H1 (cell line): ENCODE measurements around the gene SLC13A4. TPM values are rescaled to one million over a fixed set of nuclear protein-coding genes. Genes with fewer than 3 reads are reported as not detected.

ENCODE experiments used
- CTCF ChIA-PET: fragments of 300-600 bp; sonication (Branson Sonifier 250); formaldehyde crosslinking; loops from one replicate; lab custom pipeline; 2021; ENCODE audit not compliant: partially characterized antibody; lab: Charles Lee
- POLR2A ChIA-PET: fragments of 300-600 bp; sonication (Branson Sonifier 250); formaldehyde crosslinking; loops from one replicate; lab custom pipeline; 2021; ENCODE audit warnings: inconsistent platforms; ENCODE audit not compliant: partially characterized antibody; lab: Charles Lee
- DNase-seq, 2 experiments: peaks; one replicate each; pipeline versions ENCODE4 v3.0.0 to v3.0.0-alpha.2; 2010 to 2022; ENCODE audit warnings: low spot score in 2 of 2, low read depth in 1 of 2, mixed read lengths in 1 of 2
- FAIRE-seq: peaks from 2 replicates; lab custom pipeline; 2011; peaks lifted over from hg19 to GRCh38; lab: Jason Lieb, UNC
- H2AFZ ChIP-seq: 2 replicates; pipeline ENCODE4 v1.8.1; 2012; ENCODE audit warnings: low read length, inconsistent platforms
- H2AK5ac ChIP-seq: 2 replicates; pipeline ENCODE4 v1.6.1; 2013; ENCODE audit warnings: low read depth, low read length
- H2BK120ac ChIP-seq: replicated peaks from 2 replicates; pipeline ENCODE3; 2013; ENCODE audit warnings: low read depth, low read length, inconsistent platforms
- H2BK12ac ChIP-seq: 2 replicates; pipeline ENCODE4 v1.6.1; 2013; ENCODE audit warnings: low read depth, low read length
- H2BK15ac ChIP-seq: 2 replicates; pipeline ENCODE4 v1.6.1; 2013; ENCODE audit warnings: low read length
- H2BK20ac ChIP-seq: 2 replicates; pipeline ENCODE4 v1.6.1; 2013; ENCODE audit warnings: low read length
- H2BK5ac ChIP-seq: 2 replicates; pipeline ENCODE4 v1.6.1; 2013; ENCODE audit warnings: low read depth, low read length
- H3K14ac ChIP-seq: 2 replicates; pipeline ENCODE4 v1.6.1; 2013; ENCODE audit warnings: inconsistent platforms; ENCODE audit not compliant: insufficient read length
- H3K18ac ChIP-seq: 2 replicates; pipeline ENCODE4 v1.6.1; 2013; ENCODE audit warnings: low read length; ENCODE audit errors: extremely low read depth
- H3K23ac ChIP-seq: 2 replicates; pipeline ENCODE4 v1.6.1; 2013; ENCODE audit warnings: inconsistent platforms; ENCODE audit not compliant: insufficient read length
- H3K23me2 ChIP-seq: 2 replicates; pipeline ENCODE4 v1.6.1; 2013; ENCODE audit warnings: low read depth, low read length
- H3K27ac ChIP-seq: 2 replicates; pipeline ENCODE4 v1.6.1; 2011; ENCODE audit warnings: low read depth, low read length, inconsistent platforms
- H3K27me3 ChIP-seq, 4 experiments: replicated peaks in 1 of 4; 1 replicate in 1 of 4; 2 replicates in 3 of 4; pipeline versions ENCODE4 v1.6.1 to v1.8.1; 2011 to 2013; ENCODE audit warnings: low read length in 3 of 4, mild to moderate bottlenecking in 3 of 4, inconsistent platforms in 2 of 4, mixed read lengths in 2 of 4, moderate library complexity in 1 of 4; ENCODE audit not compliant: control insufficient read depth in 3 of 4, insufficient read depth in 3 of 4; ENCODE audit errors: extremely low read depth in 1 of 4
- H3K36me3 ChIP-seq, 4 experiments: 2 replicates each; pipeline versions ENCODE4 v1.6.1 to v1.8.1; 2011 to 2013; ENCODE audit warnings: mild to moderate bottlenecking in 4 of 4, low read length in 3 of 4, moderate library complexity in 2 of 4, control low read depth in 1 of 4, inconsistent platforms in 1 of 4; ENCODE audit not compliant: insufficient read depth in 4 of 4, control insufficient read depth in 2 of 4
- H3K4ac ChIP-seq: replicated peaks from 2 replicates; pipeline ENCODE3; 2013; ENCODE audit warnings: low read length, low read depth, mixed read lengths, inconsistent platforms; ENCODE audit not compliant: insufficient read length
- H3K4me1 ChIP-seq, 4 experiments: replicated peaks in 1 of 4; 1 replicate in 1 of 4; 2 replicates in 3 of 4; pipeline versions ENCODE4 v1.6.1 to v1.8.1; 2011 to 2013; ENCODE audit warnings: low read length in 3 of 4, inconsistent platforms in 2 of 4, mixed read lengths in 1 of 4; ENCODE audit not compliant: insufficient read depth in 4 of 4, control insufficient read depth in 3 of 4
- H3K4me2 ChIP-seq, 2 experiments: 2 replicates each; pipeline versions ENCODE4 v1.6.1 to v1.8.1; 2011 to 2013; ENCODE audit warnings: low read depth in 2 of 2, low read length in 2 of 2, control low read depth in 1 of 2, inconsistent platforms in 1 of 2, mild to moderate bottlenecking in 1 of 2; ENCODE audit not compliant: insufficient read depth in 1 of 2
- H3K4me3 ChIP-seq, 4 experiments: fragments of 200-600, 300-600 bp in 1 of 4; sonication (generic), shearing (Covaris generic), sonication (Bioruptor Twin) in 1 of 4; 2 replicates each; pipeline versions ENCODE4 v1.5.1 to v1.8.1; 2011 to 2016; ENCODE audit warnings: low read length in 4 of 4, low read depth in 3 of 4, control low read depth in 2 of 4, inconsistent platforms in 2 of 4, mild to moderate bottlenecking in 2 of 4, mixed read lengths in 1 of 4, moderate library complexity in 1 of 4; ENCODE audit not compliant: insufficient read depth in 2 of 4; ENCODE audit errors: extremely low read depth in 1 of 4
- H3K56ac ChIP-seq: replicated peaks from 2 replicates; pipeline ENCODE3; 2013; ENCODE audit warnings: low read depth, mild to moderate bottlenecking, mixed read lengths, low read length, inconsistent platforms; ENCODE audit not compliant: insufficient read length
- H3K79me1 ChIP-seq: 2 replicates; pipeline ENCODE4 v1.6.1; 2013; ENCODE audit warnings: low read depth, low read length, control low read depth
- H3K79me2 ChIP-seq, 2 experiments: 2 replicates each; pipeline versions ENCODE4 v1.6.1 to v1.8.1; 2012 to 2013; ENCODE audit warnings: low read length in 2 of 2, mild to moderate bottlenecking in 2 of 2, inconsistent platforms in 1 of 2; ENCODE audit not compliant: insufficient read depth in 2 of 2, control insufficient read depth in 1 of 2
- H3K9ac ChIP-seq, 4 experiments: replicated peaks in 1 of 4; 1 replicate in 1 of 4; 2 replicates in 3 of 4; pipeline versions ENCODE4 v1.6.1 to v1.8.1; 2011 to 2013; ENCODE audit warnings: low read depth in 3 of 4, low read length in 3 of 4, control low read depth in 2 of 4, mild to moderate bottlenecking in 2 of 4, moderate library complexity in 2 of 4, inconsistent platforms in 1 of 4; ENCODE audit errors: extremely low read depth in 1 of 4
- H3K9me3 ChIP-seq, 2 experiments: 2 replicates each; pipeline versions ENCODE4 v1.6.1 to v1.8.1; 2012 to 2013; ENCODE audit warnings: mild to moderate bottlenecking in 2 of 2, moderate library complexity in 2 of 2, control low read depth in 1 of 2, inconsistent platforms in 1 of 2, low read depth in 1 of 2, low read length in 1 of 2, mixed read lengths in 1 of 2; ENCODE audit not compliant: insufficient read depth in 2 of 2
- H4K20me1 ChIP-seq, 2 experiments: replicated peaks in 1 of 2; 2 replicates each; pipeline versions ENCODE3 to v1.8.1; 2011 to 2013; ENCODE audit warnings: inconsistent platforms in 2 of 2, low read length in 2 of 2, mild to moderate bottlenecking in 1 of 2; ENCODE audit not compliant: insufficient read depth in 2 of 2, control insufficient read depth in 1 of 2
- H4K5ac ChIP-seq: 2 replicates; pipeline ENCODE4 v1.6.1; 2013; ENCODE audit warnings: low read length, low read depth, mixed read lengths, inconsistent platforms; ENCODE audit not compliant: insufficient read length
- H4K8ac ChIP-seq: 2 replicates; pipeline ENCODE4 v1.8.0; 2013; ENCODE audit warnings: mild to moderate bottlenecking, moderate library complexity, low read length, inconsistent platforms; ENCODE audit not compliant: insufficient read depth; ENCODE audit errors: extremely low read depth
- H4K91ac ChIP-seq: replicated peaks from 2 replicates; pipeline ENCODE3; 2013; ENCODE audit warnings: low read length, mixed read lengths, inconsistent platforms; ENCODE audit not compliant: insufficient read length
- CTBP2 ChIP-seq: IDR thresholded peaks from 2 replicates; pipeline ENCODE4 v1.7.0; 2011; ENCODE audit warnings: borderline replicate concordance, mild to moderate bottlenecking, moderate library complexity, mixed read lengths, low read length; ENCODE audit not compliant: insufficient read depth, insufficient read length
- WGBS, 2 experiments: shearing (Covaris generic) in 1 of 2; methylation state at CpG; one replicate each; pipeline versions ENCODE4 v1.1.6 to v1.1.7; 2013 to 2015; ENCODE audit warnings: low lambda C conversion rate in 2 of 2, mixed read lengths in 2 of 2, inconsistent platforms in 1 of 2, low coverage in 1 of 2, missing lambda C conversion rate in 1 of 2; ENCODE audit not compliant: insufficient replicate concordance in 2 of 2, insufficient coverage in 1 of 2, insufficient read length in 1 of 2; ENCODE audit errors: extremely low coverage in 1 of 2, missing lambda C conversion rate in 1 of 2; 5-methylcytosine and 5-hydroxymethylcytosine counted together
- polyA plus RNA-seq, 7 experiments: library from polyadenylated mRNA; depleted of rRNA in 3 of 7; stranded (reverse) in 5 of 7; unstranded in 2 of 7; fragments of >200 nt in 5 of 7; fragments of 200-250 nt in 2 of 7; gene quantifications; 1 replicate in 5 of 7; 2 replicates in 1 of 7; 4 replicates in 1 of 7; pipeline versions ENCODE4 v1.2.1 to v1.2.3, GENCODE V29; 2011 to 2013; ENCODE audit warnings: missing spikeins in 2 of 7, mixed read lengths in 2 of 7
- total RNA-seq: library from RNA; stranded (reverse); fragmentation: NEBNext Ultra II Directional; extraction: Animal tissue kit (Norgen Biotek cat#: 25700); gene quantifications from 2 replicates; pipeline ENCODE4 v1.2.1, GENCODE V29; 2021

The SLC13A4 gene
- total and polyA plus RNA-seq, 2 of the 8 experiments (the other 6 are each of a cell fraction or from before 2014, with no cell fraction given), result 3.9 to 7.5 TPM

DNA sequence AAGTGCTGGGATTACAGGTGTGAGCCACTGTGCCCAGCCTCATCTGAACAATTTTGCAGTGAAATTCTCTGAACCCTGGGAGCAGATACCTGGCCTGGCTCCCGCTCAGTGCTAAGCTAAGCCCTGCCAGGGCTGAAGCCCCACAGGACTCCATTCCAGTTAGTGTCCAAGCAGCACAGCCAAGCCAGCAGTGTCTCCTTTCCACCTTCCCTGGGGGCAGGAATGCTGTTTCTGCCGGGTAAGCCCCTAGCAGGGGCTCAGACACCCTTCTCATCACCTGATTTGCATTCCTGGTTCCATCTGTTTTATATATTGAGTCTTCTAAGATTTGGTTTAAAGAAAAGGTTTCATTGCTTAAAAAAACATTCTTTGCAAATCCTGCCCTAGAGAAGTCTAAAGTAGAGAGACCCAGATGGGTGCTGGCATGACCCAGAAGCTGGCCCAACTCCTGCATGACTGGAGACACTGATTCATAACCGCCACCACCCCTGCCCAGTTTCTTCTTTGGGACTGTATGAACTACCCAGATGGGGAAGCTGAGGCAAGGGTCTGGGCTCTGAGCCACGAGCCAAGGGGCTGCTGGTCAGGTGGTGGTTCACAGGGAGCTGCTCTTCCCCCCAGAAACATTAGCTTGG is 14.0 kb downstream of the SLC13A4 start:
- FAIRE-seq (no peak), DNase-seq (no peak)
- Histone ChIP-seq H3K18ac (no peak overlapping the region), H2BK5ac (peak overlapping the region; percentile 26; the same call in 1 of the 2 replicates), H3K4ac (no peak overlapping the region), H3K14ac (no peak overlapping the region), H3K23ac (no peak overlapping the region), H3K79me1 (no peaks in the 10 kb centered on the region), H2BK20ac (no peak overlapping the region), H3K27me3 (no peaks in the 10 kb centered on the region), H4K5ac (no peak overlapping the region), H2AFZ (no peak overlapping the region), H3K4me3 (no peak overlapping the region), H3K9me3 (no peaks in the 10 kb centered on the region), H3K23me2 (peaks cover 6% of the 10 kb centered on the region; the same call in 1 of the 2 replicates), H3K79me2 (no peaks in the 10 kb centered on the region), H2BK12ac (no peak overlapping the region; the same call in 1 of the 2 replicates), H4K20me1 (peaks cover 0 to 5% of the 10 kb centered on the region in 2 experiments), H4K8ac (0 out of 2 replicates have a peak overlapping the region, but pooled peaks have one; percentile 25), H3K4me1 (peaks cover 0 to 4% (median 2%) of the 10 kb centered on the region in 4 experiments; a peak in 1 of 7 replicates), H3K9ac (no peak overlapping the region), H3K36me3 (no peaks in the 10 kb centered on the region), H3K27ac (no peak overlapping the region), H2AK5ac (no peak overlapping the region), H3K56ac (no peak overlapping the region), H2BK120ac (no peak overlapping the region), H4K91ac (no peak overlapping the region), H2BK15ac (no peak overlapping the region), H3K4me2 (no peak overlapping the region)
- ChIA-PET POLR2A (interaction anchor here (1.2 kb wide), 1 partner anchor 9 kb away, joined by 4 read pairs; no protein-coding TSS in a partner anchor), CTCF (interaction anchor here (0.9 to 14.4 kb wide), 11 partner anchors 8 to 87 kb away, joined by 3 to 133 read pairs (median 4); partner anchors contain the start of gene SLC13A4)
- WGBS, 2 experiments, result 93% methylated on average over 4 of the region's 4 CpGs; no CpG with 5 or more reads in 1 of the 2 experiments
- TF ChIP-seq CTBP2, result no peak
